KOPT-K1 (cell line): ENCODE results near the gene AGL.
"Not testable (repeated sequence)": the region's sequence is repeated elsewhere in the genome, so short reads cannot be mapped to it uniquely, and the experiment has no call there.

Experiments used
- H3K27ac ChIP-seq: fragments of 200-600 bp; sonication (generic); 2 replicates; pipeline ENCODE4 v1.5.1; 2016; ENCODE audit warnings: antibody characterized with exemption, mild to moderate bottlenecking, low read depth, low read length; ENCODE audit not compliant: poor library complexity, severe bottlenecking
- H3K36me3 ChIP-seq: fragments of 200-600 bp; sonication (generic); 2 replicates; pipeline ENCODE4 v1.5.1; 2017; ENCODE audit warnings: antibody characterized with exemption, mild to moderate bottlenecking, low read length, moderate library complexity; ENCODE audit not compliant: insufficient read depth
- H3K9me3 ChIP-seq: fragments of 200-600 bp; sonication (generic); 2 replicates; pipeline ENCODE4 v1.5.1; 2017; ENCODE audit warnings: antibody characterized with exemption, low read length, mild to moderate bottlenecking; ENCODE audit not compliant: insufficient read depth, poor library complexity, severe bottlenecking

AGL gene

GRCh38 chr1:99945174-99945573 lies 95.0 kb downstream of the AGL start:
- Histone ChIP-seq H3K9me3 (no peaks in the 10 kb centered on the region), H3K36me3 (no peaks in the 10 kb centered on the region), H3K27ac (no peak overlapping the region)

- no peak overlapping the region for H3K27ac ChIP-seq
- H3K36me3 ChIP-seq = no peaks in the 10 kb centered on the region
- H3K9me3 ChIP-seq = peaks cover 3% of the 10 kb centered on the region
These were observed 100.3 kb downstream of the AGL start for GRCh38 chr1:99950486-99950885.

- no peak overlapping the region for H3K27ac ChIP-seq
- peaks cover 3% of the 10 kb centered on the region for H3K9me3 ChIP-seq
- no peaks in the 10 kb centered on the region for H3K36me3 ChIP-seq
These were observed 102.4 kb downstream of the AGL start for GRCh38 chr1:99952522-99952921.

GRCh38 chr1:99955375-99955774 lies 105.2 kb downstream of the AGL start:
- Histone ChIP-seq H3K9me3 (peaks cover 3% of the 10 kb centered on the region), H3K36me3 (no peaks in the 10 kb centered on the region), H3K27ac (no peak overlapping the region)

GRCh38 chr1:99956755-99957154 lies 106.6 kb downstream of the AGL start:
- Histone ChIP-seq H3K27ac (no peak overlapping the region), H3K36me3 (no peaks in the 10 kb centered on the region), H3K9me3 (peaks cover 3% of the 10 kb centered on the region)

GRCh38 chr1:99957818-99958217 lies 107.7 kb downstream of the AGL start:
- peaks cover 3% of the 10 kb centered on the region for H3K9me3 ChIP-seq
- no peaks in the 10 kb centered on the region for H3K36me3 ChIP-seq
- H3K27ac ChIP-seq = no peak overlapping the region

- not testable (repeated sequence) for H3K27ac ChIP-seq
These were observed 109.1 kb downstream of the AGL start for GRCh38 chr1:99959189-99959705.

GRCh38 chr1:99960260-99960659 lies 110.1 kb downstream of the AGL start:
- H3K27ac ChIP-seq, H3K36me3 ChIP-seq: not testable (repeated sequence)

More at GRCh38 chr1:99959189-99959705, 109.1 kb downstream of the AGL start:
- not testable (repeated sequence) for H3K9me3 ChIP-seq, H3K36me3 ChIP-seq

GRCh38 chr1:99963041-99963795 lies 113.1 kb downstream of the AGL start:
- Histone ChIP-seq H3K36me3 (no peaks in the 10 kb centered on the region), H3K9me3 (no peaks in the 10 kb centered on the region), H3K27ac (no peak overlapping the region)

More at GRCh38 chr1:99960260-99960659, 110.1 kb downstream of the AGL start:
- H3K9me3 ChIP-seq = not testable (repeated sequence)

GRCh38 chr1:99964806-99965205 lies 114.6 kb downstream of the AGL start:
- no peak overlapping the region for H3K27ac ChIP-seq
- no peaks in the 10 kb centered on the region for H3K9me3 ChIP-seq
- no peaks in the 10 kb centered on the region for H3K36me3 ChIP-seq

GRCh38 chr1:99965646-99966375 lies 115.7 kb downstream of the AGL start:
- H3K9me3 ChIP-seq = no peaks in the 10 kb centered on the region
- no peaks in the 10 kb centered on the region for H3K36me3 ChIP-seq
- H3K27ac ChIP-seq = no peak overlapping the region

GRCh38 chr1:99968214-99968613 lies 118.1 kb downstream of the AGL start:
- H3K27ac ChIP-seq = no peak overlapping the region
- peaks cover 5% of the 10 kb centered on the region; the same call in 1 of the 2 replicates for H3K36me3 ChIP-seq
- no peaks in the 10 kb centered on the region for H3K9me3 ChIP-seq

- peaks cover 6% of the 10 kb centered on the region; the same call in 1 of the 2 replicates for H3K36me3 ChIP-seq
- H3K27ac ChIP-seq = peak overlapping the region; percentile 70
- no peaks in the 10 kb centered on the region for H3K9me3 ChIP-seq
These were observed 119.1 kb downstream of the AGL start for GRCh38 chr1:99969260-99969728.

GRCh38 chr1:99969729-99970621 lies 119.8 kb downstream of the AGL start, which contains the start of gene SLC35A3:
SLC35A3 (plus strand) TSS chr1:99969996; CDS start chr1:99993555, 23,559 bp downstream.
- peaks cover 13% of the 10 kb centered on the region for H3K36me3 ChIP-seq
- H3K27ac ChIP-seq = peak within 1 kb of the TSS; percentile 70
- no peaks in the 10 kb centered on the region for H3K9me3 ChIP-seq
